ENCODE results near the gene SLC9A9.

The SLC9A9 gene

GRCh38 chr3:143634991-143635390 is 213.3 kb downstream of the SLC9A9 start:
- DNase-seq: peak; percentile 86

GRCh38 chr3:143634427-143634826 is 213.8 kb downstream of the SLC9A9 start:
- no peak for DNase-seq

DNA sequence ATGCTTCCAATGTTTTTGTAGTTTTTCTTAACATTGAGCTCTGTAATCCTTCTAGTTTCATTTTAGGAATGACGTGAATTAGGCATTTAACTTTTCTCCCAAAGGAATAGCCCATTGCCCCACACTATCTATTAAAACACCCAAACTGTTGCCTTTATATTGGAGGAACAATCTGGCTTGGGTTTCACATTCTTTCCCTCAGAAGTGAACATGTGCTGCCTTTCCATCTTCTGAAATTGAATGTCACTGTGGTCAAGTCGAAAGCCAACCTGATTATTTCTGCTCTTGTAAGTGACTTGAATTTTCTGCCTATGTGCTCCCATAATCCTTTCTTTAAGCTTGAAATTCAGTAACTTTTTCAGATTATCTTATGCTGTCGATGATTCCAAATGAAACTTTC is 214.5 kb downstream of the SLC9A9 start:
- no peak for DNase-seq

DNA sequence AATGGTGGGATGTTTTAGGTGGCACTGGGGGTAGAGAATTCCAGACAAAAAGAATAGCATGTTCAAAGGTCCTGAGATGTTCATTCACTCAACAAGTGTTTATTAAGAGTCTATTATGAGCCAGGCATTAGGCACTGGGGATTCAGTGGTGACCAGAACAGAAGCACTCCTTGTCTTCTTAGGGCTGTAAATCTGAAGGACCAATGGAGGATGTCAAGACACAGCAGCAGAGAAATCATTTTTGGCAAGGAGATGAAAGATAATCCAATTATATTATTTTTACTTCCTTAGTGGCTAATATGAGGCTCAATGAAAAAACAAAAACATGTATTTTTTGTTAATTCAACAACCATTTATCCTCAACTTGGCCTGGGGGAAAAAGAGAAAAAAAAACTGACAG is 218.5 kb downstream of the SLC9A9 start:
- DNase-seq: no peak

DNA sequence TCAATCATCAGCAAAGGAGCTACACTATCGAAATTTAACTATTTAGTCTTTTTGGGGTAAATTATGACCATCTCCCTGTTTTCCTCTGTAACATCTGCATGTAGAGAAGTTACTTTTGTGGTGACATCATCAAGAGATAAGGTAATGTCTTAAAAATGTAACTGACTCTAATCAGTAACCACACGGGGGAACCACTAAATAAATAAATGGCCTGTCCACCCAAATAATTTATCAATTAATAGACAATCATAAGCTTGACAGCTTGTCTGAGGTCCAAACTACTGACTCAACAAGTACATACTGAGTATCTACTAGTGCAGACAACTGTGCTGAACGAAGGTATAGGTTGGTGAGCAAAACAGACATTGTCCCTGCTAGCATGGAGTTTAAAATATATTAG is 219.3 kb downstream of the SLC9A9 start:
- DNase-seq: no peak

DNA sequence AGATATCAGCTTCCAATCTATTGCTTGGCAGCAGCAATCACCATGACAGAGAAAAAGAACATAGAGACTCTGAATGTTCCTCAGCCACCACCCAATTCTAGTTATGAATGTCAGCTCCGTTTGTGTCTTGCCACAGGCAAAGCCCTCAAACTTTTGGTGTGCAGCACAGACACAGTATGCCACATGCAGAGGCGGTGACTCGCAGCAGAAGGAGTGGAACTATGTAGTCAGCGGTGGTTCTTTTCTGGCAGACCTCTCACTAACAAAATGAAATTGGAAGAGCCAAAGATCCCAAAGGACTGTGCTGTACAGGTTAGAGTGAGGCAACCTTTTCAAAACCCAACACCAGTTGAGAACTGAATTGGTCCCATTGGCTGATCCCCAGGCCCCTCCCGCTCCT is 220.9 kb downstream of the SLC9A9 start:
- DNase-seq: no peak

DNA sequence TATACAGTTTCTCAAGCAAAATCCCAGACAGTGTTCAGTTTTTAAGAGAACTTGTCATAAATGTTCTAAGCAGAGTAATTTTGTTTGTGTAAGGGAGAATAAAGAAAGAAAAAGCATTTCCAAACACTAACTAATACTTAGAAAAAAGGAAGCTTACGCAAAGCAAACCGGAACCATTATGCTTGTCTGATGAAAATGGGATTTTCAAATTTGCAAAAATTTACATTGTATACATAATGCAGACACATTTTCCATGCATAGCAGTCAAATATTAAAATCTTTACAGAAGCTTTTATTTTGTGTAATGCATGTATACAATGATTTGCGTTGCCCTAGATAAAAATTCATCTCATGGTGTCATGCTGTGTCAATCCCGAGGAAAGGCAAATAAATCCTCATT is 229.0 kb downstream of the SLC9A9 start:
- no peak for DNase-seq

DNA sequence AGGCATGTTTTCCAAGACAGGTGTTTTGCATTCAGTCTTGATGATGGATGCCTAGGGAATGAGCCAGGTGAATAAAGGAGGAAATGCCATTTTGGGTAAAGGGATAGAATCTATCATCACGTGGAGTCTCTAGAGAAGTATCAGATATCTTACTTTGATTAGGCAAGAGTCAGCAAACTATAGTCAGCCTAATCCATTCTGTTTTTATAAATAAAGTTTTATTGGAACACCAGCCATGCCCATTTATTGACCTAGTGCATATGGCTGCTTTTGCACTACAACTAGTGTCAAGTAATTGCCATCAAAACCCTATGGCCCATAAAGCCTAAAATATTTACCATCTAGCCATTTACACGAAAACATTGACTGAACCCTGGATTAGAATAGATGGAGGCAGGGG is 231.2 kb downstream of the SLC9A9 start:
- DNase-seq: no peak

DNA sequence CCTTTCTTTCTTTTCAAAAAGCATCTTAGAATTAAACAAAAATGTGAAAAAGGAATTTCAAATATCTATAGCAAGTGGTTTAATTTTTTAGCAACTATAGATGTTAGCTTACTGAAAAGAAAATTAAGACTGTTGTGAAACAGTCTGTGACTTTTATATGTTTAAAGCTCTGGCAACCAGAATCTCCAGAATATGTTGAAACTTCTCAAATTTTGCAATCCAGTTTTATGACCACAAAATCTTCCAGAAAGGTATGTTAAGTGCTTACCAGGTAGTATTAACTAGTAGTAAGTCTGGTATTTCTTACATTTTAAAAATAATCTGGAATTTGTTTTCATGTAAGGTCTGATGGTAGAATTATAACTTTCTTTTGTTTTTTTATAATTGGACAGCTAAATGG is 235.0 kb downstream of the SLC9A9 start:
- DNase-seq: no peak

DNA sequence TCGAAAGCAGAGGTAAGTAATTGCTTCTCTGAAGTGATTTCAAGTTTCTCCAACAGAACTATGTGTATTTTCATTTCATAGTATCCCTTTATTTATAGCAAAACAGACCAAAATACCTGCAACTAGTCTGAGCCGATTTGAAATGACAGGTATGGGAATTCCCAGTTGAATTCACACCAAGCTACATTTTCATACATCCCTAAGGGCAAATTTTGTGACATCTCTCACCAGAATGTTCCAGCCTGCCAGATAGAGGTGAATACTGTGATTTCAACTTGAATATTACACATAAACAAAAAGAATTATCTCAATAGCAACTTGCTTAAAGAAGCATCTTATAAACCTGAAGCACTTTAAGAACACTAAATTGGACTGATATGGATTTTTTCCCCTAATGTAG is 235.7 kb downstream of the SLC9A9 start:
- DNase-seq: no peak

DNA sequence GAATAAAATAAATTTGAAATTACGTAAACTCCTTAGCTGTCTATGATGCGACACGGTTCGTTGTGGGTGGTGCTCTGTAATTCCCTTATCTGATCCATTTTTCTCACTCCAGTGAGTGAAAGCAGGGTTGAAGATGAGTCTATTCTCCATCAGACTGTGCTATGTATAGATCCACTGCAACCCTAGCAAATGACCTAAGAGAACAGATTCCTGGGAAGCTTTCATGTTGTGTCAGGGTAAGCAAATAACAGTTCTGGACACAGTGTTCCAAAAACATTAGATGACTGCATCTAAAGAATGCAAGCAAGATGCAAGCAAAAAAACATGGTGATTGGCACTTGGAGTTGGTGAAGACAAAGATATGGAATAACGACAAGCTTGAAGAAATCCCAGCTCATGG is 239.3 kb downstream of the SLC9A9 start:
- no peak for DNase-seq

- DNase-seq: no peak
These were observed 242.9 kb downstream of the SLC9A9 start for GRCh38 chr3:143605233-143605950.

DNA sequence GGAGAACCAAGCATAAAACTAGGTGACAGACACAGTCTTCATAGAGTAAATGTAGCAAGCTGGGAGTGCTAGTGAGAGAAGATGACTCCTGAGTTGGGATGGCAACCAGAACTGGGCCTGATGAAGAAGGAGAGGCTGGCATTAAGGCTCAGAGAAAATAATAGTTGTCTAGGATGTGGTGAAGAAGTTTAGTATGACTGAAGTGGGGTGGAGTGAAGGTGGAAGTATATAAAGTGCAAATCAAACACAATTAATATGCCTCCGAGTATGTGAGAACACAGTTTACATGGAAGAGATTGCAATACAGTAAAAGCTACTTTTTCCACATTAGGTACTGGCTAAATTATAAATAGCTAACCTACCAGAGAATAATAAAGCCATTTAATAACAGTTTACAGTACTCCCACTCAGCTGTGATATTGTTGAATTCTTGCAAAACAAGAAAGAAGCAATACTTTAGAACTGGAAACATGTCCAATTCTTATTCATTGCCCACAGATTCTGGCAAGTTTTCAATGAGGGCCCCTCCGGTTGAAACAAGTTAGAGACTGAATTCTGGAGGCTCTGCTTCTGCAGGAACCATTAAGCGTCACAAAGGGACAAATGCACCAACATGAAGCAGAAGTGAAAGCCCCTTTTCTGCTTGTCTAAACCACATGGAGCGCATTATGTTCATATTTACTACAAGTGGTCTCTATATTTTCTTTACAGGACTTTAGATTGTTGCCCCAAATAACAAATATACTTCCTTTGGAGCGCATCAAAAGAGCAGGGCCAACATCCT is 243.7 kb downstream of the SLC9A9 start:
- no peak for DNase-seq

- DNase-seq: no peak
These were observed 244.5 kb downstream of the SLC9A9 start for GRCh38 chr3:143603774-143604173.

DNA sequence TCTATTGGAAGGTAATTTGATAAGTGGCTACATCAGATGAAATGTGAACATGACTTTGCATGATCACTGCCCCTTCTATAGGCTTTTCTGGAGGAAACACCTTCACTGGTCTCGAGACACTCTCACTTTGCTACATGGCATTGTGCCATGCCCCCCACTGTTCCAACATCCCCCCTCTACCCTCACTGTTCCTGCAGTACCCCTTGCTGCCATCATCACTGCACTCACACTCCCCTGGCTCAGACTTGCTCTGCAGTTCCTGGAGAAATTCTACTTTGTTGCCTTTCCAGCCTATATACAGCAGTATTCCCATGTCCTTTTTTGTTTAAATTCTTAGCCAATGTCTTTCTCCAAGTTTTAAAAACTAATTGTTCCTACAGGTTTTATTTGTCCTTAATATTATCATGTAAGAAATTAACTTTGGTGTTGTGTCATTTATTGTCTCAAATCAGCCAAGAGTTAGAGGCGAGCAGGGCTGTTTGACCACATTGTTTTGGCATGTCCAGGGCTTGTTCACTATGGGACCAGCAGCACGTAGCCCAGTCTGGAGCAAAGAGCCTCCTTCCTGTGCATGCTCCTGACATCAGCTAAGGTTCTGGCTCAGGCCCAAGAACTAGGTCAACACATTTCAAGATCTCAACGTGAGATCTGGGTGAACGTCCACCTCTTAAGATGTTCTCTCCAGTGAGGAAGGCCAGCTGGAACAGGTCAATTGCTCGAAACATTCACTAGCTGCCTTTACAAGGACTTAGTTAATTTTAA is 246.4 kb downstream of the SLC9A9 start:
- DNase-seq: no peak

DNA sequence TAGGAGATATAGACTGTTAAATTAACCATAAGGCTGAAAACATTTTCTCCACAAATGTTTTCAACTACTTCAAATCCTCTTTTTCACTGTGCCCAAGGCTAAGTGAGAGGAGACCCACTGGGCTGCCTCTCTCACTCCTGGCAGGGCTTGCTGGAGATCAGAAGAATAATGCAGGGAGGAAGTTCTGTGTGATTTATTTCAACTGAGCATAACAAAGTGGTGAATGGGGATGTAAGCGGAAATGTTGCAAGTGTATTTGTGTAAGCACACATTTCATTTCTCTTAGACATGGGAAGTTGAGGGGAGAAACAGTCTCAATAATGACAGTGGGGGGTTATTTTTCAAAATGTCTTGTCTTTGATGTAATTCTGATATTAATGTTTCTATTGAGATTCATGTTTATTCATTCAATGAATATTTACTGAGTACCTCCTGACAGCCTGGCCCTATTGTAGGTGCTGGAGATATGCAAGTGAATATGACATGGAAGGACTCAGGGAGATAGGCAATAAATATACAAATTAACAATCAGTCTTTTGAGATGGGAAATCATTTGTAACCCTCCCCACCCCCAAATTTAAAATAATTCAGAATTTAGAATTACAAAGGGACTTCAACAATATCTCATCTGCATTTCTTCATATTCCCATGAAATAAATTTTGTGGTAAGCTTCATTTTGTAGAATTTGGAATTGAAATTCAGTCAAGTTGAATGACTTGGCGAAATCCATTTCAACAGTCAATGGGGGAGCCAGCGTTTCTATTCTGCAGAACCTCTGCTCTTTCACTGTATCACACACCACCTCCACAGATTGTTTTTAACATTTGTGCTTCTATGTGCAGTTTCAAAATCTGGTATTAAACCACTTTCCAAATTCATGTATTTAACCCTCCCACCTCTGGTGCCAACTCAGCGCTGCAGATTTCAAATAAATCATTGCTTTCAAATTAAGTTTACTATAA is 247.2 kb downstream of the SLC9A9 start:
- DNase-seq: no peak

DNA sequence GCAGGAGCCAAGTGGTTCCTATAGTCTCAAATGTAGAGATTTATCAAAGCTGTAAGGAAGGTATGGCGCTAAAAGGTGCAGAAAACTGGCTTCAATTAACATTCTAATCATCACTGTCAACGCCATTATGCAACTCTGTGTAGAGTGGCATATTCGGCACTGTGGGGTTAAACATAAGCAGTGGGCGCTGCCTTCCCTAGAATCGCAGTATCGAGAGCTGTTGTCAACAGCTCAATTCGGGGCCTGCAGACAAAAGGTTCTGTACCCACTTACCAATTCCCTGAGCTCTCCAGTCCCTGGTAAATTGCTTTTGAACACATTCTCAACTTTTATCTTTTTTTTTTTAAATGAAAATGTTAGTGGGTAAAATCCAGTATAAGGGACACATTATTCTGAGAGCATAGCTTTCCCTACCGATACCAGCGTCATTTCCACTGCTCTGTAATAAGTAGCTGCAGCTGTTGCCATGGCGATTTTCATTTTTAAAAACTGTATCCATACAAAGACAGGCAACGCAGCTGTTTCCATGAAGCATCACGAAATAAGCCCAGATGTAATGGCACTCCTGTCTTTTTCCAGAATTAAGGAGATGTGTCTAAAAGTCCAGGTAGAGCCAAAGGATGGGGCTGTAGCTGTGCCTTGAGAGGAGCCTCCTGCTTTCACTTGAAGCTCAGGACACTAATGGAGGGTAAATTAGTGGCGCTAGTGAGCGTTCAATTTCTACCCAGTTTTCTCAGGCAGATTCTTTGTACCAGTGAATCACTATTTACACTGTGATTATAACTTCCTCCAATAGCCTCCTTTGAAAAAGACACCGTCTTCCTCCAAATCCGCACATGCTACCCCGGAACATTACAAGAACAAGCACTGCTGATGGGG is 250.3 kb downstream of the SLC9A9 start:
- no peak for DNase-seq

GRCh38 chr3:143596957-143597642 is 251.2 kb downstream of the SLC9A9 start:
- DNase-seq: no peak

GRCh38 chr3:143595456-143596077 is 252.7 kb downstream of the SLC9A9 start:
- DNase-seq: no peak

DNA sequence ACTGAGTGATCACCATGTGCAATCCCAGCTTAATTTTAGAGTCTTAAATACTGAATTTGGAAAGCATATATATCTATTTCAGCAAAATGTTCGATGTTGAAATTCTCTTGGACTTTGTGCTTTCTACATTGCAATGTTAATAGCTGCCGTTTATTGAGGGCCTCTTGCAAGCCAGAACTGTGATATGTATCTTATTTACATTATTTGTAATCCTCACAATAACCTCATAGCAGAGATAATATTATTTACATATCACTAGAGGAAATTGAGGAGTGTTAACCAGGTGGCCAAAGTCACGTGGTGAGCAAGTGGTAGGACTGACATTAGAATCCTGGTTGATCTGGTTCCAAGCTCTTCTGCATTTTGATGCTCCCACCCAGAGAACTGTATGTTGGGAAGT is 254.1 kb downstream of the SLC9A9 start:
- no peak for DNase-seq

- no peak for DNase-seq
These were observed 257.6 kb downstream of the SLC9A9 start for GRCh38 chr3:143590660-143591059.
